ENCODE results near the gene MRPL54.

Gene MRPL54

GRCh38 chr19:3785451-3785937 lies 23.0 kb downstream of the MRPL54 start:
- DNase-seq (ENCODE audit: low read depth), result no peak

DNA sequence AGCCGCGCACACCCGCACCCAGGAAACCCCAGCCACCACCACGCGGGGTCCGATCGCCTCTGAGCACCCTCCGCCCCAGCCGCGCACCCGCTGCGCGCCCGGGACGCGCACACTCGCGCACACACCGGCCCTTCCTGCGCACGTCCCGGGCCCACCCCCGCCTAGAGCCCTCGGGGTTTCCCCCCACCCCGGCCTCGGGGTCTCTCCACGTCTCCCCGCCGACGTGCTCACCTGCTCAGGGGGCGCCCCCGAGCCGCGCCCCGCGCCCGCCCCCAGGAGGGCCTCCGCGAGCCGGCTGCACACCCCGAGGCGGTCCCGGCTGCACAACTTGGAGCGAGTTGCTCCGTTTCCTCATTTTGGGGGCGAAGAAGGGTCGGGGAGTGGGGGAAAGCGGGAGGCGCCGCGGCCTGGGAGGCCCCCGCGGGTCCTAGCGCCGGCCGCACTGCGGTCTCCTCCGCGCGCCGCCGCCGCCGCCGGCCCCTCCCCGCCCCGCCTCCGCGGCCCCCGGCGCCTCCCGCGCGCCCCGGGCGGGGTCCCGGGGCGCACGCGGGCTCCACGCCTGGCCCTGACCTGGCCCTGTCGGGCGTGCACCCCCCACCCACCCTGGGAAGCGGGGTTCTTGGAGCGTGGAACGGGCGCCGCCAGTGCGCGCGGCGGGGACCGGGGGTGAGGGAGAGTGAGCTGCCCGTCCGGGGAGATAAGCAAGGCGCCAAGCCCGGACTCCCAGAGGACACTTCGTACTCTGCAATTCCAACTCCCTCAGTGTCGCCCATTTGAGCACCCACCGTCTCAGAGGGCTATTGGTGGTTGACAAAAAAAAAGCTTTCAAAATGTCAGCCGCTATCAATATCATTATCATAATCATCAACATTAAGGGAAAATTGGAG lies 23.7 kb downstream of the MRPL54 start, which contains the start of gene MATK:
TSS of gene MATK (minus strand) at position 444 of the 887 bp plus-strand sequence. CDS start 1,246 bp downstream, outside the sequence.
- DNase-seq (ENCODE audit: low read depth), result no peak

DNA sequence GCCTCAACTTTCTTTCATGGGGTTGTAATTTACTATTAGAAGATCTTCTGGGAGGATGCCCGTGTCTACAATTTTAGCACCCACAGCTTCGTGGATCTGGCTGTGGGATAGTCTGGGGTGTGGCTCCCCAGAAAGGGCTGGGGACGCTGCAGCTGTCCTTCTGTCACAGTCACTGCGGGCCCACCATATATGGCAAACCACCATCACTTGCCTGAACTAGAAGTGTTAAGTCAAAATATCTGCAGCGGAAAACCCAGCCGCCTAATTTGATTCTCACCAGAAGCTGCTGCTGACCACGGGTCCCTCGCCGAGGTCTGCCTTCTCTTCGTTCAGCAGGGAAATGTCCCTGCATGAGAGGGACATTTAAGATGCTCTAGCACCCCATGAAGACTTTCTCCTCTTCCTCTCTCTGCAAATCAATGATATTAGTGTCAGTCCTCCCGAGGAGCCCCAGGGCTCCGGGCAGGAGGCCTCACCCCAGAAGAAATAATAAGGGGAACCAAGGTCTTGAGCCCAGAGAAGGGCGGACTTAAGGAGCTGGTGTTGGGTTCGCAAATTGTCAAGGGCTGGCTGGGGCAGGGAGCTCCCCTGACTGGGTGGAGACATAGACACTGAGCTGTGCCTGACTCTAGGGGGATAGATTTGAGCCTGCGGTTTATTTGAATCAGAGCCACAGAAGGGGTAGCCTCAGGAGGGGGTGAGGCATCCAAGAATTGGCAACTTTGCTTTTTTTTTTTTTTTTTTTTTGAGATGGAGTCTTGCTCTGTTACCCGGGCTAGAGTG lies 26.7 kb downstream of the MRPL54 start:
- no peak for DNase-seq (ENCODE audit: low read depth)

GRCh38 chr19:3790209-3790734 lies 27.8 kb downstream of the MRPL54 start:
- no peak for DNase-seq (ENCODE audit: low read depth)

GRCh38 chr19:3790941-3791340 lies 28.5 kb downstream of the MRPL54 start:
- DNase-seq (ENCODE audit: low read depth), result no peak

DNA sequence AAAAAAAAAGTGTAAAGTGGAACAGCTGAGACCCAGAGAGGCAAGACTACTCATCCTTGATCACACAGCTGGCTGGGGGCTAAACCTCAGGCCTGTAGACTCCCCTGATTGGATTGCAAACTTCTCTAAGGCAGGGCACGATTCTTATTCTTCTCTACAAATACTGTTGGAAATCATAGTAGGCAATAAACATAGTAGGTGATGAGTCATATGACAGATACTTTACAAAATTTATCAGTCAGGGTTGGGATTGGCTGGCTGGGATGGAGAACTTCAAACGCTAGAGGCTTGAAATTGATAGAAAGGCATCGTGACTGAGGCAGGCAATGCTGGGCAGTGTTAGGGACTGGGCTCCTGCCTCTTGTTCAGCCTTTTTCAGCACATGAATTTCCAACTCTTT lies 29.6 kb downstream of the MRPL54 start:
- no peak for DNase-seq (ENCODE audit: low read depth)

- no peak for DNase-seq (ENCODE audit: low read depth)
Observed at GRCh38 chr19:3793799-3794198, 31.3 kb downstream of the MRPL54 start.

GRCh38 chr19:3796358-3796757 lies 33.9 kb downstream of the MRPL54 start:
- no peak for DNase-seq (ENCODE audit: low read depth)

DNA sequence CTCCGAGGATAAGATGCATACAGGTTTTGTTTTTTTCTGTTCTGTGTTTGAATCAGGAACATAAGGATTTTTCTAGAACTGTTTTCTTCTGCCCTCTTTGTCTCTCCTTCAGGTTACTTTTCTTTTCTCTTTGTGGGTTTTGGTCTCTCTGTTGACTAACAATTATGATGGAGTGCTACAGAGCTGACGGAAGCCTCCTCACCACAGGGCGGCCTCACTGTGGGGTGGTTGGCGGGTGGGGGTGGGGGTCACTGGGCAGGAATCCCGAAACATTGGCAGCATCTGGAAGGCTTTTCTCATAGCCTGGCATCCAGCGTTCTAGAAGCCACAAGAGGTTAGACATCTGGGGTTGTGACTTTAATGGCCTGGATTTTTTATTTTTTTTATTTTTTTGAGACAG lies 35.7 kb downstream of the MRPL54 start:
- no peak for DNase-seq (ENCODE audit: low read depth)

- no peak for DNase-seq (ENCODE audit: low read depth)
Observed at GRCh38 chr19:3800996-3801395, 38.5 kb downstream of the MRPL54 start.

GRCh38 chr19:3801412-3802096 lies 39.1 kb downstream of the MRPL54 start:
- no peak for DNase-seq (ENCODE audit: low read depth)

- DNase-seq (ENCODE audit: low read depth), result no peak
Observed at GRCh38 chr19:3803114-3803888, 40.8 kb downstream of the MRPL54 start.

DNA sequence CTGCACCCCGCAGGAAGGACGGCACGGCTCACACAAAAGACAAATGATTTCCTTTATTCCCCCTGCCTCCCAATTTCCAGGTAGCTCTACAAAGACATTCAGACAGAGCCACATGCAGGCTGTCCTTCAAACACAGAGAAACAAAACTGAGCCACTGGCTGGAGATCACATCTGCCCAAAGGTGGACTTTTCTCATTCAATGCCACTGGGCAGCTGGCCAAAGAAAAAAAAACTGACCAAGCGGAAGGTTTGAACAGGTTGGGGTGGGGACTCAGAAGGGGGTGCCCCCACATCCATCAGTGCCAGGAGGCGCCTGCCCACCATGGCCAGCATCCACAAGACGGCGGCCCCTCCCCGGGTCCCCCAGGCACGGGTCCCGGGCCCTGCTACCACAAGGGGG lies 41.5 kb downstream of the MRPL54 start:
- no peak for DNase-seq (ENCODE audit: low read depth)

DNA sequence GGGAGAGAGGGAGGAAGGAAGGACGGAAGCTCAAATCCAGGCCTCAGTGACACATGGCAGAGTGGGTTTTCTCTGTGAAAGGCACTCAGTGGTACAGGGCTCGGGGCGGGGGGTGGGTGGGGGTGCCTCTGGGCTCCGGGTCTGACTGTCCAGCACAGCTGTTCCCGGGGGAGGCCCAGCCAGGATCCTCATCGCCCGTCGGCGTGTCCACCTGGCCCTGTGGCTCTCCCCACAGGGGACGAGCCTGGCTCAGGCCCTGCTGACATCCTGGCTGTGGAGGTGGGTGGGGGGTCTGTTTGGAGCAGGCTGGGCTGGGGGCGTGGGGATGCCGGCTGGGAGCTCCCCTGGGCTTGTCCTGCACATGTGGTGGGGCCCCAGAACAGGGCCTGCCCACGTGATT lies 41.9 kb downstream of the MRPL54 start:
- no peak for DNase-seq (ENCODE audit: low read depth)

- DNase-seq (ENCODE audit: low read depth), result no peak
Observed at GRCh38 chr19:3805859-3806258, 43.4 kb downstream of the MRPL54 start.

GRCh38 chr19:3807131-3807480 lies 44.6 kb downstream of the MRPL54 start:
- no peak for DNase-seq (ENCODE audit: low read depth)

GRCh38 chr19:3807574-3808354 lies 45.3 kb downstream of the MRPL54 start:
- DNase-seq (ENCODE audit: low read depth), result no peak

DNA sequence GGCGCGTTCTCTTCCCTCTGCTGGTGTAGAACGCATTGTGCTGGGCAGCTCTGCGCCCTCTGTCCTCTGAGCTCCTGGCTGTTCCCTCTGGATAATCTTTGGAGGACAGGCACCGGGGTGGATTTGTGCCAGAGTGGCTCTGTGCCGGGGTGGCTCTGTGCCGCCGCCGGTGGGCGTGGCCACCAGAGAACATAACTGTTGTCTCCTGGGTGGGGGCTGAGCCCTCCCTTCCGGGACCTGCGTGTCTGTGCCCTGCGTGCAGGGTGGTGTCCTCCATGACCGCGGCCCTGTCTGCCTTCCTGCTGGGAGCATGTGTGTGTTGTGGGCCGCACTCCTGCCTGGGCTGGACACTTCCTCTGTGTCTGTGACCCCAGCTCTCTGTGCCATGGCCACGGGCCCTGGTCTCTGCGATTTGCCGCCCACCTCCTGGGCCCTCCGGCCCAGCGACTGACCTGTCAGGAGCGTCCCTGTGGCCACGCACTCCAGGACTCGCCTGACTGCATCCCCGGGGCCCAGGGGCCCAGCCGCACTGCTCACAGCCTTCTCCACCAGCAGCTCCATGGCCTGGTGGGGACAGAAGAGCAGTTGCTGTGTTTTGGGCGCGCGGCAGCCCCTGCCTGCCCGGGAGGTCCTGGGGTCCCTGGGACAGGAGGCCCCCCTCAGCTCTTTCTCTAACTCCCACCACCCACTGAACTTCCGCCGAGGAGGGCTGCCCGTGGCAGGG lies 46.1 kb downstream of the MRPL54 start:
- DNase-seq (ENCODE audit: low read depth), result no peak

DNA sequence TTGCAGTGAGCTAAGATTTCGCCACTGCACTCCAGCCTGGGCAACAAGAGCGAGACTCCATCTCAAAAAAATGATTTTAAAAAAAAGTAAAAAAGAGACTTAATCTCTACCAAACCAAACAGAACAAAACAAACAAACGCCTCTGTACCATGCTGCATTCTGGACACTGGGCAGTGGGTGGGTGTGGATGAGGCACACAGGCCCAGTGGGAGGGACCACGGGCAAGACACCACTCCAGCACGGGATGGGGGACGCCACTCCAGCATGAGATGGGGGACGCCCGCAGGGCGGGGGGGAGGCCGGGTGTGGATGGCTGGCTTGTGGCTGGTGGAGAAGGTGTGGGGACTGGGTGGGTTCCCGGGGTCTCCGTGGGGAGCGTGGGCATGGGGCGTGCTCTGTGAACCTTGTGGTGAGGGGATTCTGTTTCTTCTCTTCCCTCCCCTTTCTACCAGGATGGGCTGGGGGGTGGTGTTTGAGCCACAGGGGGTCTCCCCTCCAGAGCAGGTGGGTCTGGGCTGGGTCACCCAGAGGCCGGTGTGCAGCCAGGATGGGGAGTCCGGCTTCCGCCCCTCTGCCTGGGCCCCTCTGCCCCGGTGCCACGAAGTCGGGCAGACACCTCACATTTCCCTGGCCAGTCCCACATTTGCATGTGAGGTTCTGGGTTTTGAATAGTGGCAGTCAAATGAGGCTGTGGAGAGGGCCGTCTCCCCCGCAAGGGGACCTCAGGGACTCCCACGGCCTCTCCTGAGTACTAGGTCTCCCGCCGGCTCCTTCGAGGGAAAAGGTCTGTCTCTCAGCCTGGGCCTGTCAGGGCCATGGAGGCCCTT lies 47.6 kb downstream of the MRPL54 start:
- DNase-seq (ENCODE audit: low read depth), result no peak

All from HS-27A (cell line).